ENCODE measurements around the gene KSR1.
"Not testable (repeated sequence)": the region's sequence is repeated elsewhere in the genome, so short reads cannot be mapped to it uniquely, and the experiment has no call there.

Gene KSR1

DNA sequence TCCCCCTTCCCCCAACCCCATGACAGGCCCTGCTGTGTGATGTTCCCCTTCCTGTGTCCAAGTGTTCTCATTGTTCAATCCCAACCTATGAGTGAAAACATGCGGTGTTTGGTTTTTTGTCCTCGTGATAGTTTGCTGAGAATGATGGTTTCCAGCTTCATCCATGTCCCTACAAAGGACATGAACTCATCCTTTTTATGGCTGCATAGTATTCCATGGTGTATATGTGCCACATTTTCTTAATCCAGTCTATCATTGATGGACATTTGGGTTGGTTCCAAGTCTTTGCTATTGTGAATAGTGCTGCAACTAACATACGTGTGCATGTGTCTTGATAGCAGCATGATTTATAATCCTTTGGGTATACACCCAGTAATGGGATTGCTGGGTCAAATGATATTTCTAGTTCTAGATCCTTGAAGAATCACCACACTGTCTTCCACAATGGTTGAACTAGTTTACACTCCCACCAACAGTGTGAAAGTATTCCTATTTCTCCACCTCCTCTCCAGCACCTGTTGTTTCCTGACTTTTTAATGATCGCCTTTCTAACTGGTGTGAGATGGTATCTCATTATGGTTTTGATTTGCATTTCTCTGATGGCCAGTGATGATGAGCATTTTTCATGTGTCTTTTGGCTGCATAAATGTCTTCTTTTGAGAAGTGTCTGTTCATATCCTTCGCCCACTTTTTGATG lies 28.9 kb upstream of the KSR1 start:
- not testable (repeated sequence) for DNase-seq

DNA sequence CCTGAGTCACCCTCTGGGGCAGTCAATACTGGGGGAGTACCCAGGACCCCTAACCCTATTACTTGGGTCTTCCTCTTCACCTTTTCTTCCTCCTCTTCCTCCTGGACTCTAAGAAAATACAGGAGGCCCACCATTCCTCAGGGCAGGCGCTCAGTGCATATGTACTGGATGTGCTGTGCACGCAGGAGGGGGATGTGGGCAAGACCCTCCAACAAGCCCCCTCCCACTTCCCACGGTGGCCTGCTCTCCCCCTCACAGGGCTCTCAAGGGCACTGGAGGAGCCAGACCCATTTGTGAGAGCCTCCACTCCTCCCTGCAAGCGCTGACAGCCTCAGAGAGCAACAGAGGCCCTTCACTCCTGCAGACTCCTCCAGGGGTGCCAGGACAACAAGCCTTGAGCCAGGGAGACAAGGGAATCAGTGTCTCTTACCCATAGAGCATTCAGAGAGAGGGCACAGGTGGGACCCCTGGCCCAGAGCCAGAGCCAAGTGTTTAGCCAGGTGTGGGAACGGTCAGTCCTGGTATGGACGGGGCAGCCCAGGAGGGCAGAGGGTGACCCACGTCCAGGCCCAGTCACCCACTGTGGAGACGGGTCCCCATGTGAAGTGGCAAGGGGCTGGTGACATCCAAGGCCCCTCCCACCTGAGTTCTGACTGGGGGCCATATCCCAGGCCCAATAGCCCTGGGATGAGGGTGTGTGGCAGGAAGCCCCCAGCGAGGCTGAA lies 27.3 kb upstream of the KSR1 start:
- no peak for DNase-seq

DNA sequence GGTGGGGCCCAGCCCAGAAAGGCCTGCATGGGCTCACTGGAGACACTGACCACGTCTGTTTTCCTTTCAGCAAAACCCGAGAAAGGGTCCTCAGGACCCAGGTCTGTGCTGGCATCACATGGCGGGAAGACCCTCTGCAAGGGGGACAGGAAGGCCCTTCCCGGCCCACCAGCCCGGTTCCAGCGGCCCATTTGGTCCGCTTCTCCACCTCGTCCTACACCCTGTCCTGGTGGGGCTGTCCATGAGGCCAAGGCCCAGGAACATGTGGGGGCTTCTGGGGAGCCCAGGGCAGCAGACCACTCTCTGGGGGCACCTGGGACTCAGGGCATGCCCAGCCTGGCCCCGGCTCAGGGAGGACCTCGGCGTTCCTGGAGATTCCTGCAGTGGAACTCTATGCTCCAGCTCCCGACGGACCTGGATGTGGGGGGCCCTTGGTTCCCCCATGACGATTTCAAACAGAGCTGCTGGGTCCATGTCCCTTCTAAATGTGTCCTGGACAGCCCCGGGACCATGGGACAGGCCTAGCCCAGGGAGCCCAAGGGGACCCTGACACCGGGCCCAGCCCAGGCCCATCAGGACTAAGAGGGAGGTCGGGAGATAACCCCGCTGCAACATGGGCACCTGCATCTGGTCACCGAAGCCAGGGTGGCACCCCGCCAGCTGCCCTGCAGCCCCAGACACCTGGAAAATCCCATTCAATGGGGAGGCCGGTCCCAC lies 26.4 kb upstream of the KSR1 start:
- no peak for DNase-seq

DNA sequence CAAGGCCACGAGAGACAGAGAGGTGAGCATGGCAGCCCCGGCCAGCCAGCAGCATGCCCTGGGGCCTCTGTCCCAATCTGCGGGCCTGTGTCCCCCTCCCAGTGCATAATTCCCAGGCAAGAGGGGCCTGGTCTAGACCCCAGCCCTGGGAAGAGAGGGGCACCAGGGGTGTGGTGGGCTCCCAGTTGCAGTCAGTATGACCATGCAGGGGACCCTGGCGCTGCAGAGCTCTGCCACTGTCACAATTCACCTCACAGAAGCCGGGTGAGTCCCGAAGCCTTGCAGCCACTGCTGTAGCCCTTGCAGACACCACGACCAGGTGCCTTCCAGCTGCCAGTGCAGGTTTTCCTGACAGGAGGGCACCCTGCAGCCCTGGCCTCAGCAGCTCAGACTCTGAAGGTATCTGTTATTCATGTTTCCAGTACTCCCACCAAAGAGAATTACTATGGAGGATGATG lies 25.8 kb upstream of the KSR1 start:
- no peak for DNase-seq

DNA sequence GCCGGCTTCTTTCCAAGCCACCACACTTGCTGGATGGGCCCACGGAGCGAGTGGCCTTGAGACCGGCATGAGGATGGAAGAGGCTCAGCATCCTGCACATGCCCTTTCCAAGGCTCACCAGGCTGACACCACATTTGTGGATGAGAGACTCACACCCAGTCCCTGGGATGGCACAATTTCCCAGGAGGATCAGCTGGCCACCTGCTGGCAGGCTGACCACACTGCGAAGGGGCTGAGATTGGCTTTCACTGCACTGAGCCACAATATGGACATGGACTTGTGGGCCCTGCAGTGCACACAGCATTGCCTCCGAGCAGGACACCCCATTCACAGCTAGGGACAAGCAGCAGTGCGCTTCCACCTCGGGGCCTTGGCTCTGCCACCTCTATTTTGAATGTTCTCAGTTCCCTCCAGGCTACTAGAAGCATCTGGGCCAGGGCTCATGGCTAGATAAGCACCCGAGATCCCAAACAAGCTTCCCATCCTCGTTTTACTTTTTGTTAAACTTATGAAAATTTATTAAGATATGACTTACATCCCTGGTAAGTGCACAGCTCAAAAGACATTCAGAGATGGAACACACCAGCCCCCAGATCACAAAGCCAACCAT lies 25.3 kb upstream of the KSR1 start:
- peak; percentile 28 for DNase-seq

DNA sequence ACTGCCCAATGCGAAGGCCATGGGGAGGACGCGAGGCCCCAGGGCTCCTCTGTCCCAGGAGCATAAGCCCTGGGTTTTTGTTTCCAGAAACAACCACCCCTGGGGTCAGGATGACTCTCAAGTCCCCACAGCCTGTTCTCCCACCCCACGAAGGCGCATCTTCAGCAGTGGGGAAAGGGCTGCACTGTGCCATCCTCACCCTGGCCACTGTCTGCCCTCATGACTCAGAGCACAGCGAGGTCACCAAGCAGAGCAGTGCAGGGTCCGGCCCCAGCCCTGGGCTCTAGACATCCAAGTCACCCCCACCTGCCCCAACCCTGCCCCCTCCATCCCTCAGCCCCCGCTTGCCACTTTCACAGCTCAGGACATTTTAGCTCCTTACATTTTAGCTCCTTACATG lies 22.7 kb upstream of the KSR1 start:
- no peak for DNase-seq

DNA sequence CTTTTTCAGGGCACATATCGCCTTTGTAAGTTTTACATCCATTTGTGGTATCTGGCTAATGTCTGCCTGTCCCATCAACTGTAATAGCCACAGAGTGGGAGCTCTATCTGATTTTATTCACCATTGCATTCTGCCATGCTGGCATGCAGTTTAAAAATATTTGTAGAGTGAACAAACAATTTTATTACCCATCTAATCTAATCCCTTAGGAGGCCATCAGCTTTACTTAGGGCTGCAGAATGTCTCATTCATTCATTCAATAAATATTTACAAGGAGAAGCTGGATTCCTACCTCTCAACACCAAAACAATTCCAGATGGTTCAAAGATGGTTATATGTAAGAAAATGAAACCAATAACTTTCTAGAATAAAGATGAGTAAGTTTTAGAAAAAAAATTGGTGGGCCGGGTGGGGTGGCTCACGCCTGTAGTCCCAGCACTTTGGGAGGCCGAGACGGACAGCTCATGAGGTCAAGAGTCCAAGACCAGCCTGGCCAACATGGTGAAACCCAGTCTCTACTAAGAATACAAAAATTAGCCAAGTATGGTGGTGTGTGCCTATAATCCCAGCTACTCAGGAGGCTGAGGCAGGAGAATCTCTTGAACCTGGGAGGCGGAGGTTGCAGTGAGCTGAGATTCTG lies 20.7 kb upstream of the KSR1 start:
- not testable (repeated sequence) for DNase-seq

DNA sequence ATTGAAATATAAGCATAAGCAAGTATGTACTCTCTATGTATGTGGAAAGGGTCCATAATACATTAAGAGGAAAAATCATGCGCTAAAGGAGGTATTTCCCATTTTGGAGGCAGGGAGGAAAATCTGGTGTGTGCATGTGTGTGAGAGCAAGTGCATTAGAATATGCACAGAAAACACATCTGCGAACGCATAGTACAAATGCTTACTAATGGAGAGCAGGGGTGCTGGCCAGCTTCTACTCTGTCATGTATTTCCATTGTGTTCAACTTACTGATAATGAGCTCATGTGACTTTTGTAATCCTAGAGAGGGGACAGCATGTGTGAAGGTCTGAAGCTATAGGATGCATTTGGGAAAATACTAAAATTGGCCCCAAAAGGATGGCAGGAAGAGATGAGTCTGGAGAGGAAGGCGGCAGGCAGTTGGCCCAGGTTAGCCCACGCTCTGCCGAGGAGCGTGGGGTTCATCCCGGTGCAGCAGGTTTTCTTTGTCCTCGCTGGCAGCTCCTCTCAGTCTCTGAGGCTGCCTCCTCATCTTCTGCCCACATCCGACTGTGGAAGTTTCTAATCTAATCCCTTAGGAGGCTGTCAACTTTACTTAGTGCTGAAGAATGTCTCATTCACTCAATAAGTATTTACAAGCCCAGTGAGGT lies 17.8 kb upstream of the KSR1 start:
- no peak for DNase-seq

DNA sequence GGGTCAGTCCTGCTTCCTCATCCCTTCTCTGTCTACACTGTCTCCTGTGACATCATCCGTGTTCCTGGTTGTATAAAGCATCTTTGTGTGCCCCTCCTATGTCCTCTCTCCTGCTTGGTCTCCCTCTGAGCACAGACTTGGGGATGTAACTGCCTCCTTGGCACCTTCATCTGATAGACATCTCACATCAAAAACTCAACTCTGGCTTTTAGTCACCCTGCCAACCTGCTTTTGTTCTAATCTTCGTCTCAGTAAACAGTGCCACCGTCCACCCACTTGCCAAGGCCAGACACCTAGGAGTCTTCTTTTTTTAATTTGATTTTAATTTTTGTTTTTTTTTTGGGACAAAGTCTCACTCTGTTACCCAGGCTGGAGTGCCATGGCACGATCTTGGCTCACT lies 16.9 kb upstream of the KSR1 start:
- DNase-seq: no peak

DNA sequence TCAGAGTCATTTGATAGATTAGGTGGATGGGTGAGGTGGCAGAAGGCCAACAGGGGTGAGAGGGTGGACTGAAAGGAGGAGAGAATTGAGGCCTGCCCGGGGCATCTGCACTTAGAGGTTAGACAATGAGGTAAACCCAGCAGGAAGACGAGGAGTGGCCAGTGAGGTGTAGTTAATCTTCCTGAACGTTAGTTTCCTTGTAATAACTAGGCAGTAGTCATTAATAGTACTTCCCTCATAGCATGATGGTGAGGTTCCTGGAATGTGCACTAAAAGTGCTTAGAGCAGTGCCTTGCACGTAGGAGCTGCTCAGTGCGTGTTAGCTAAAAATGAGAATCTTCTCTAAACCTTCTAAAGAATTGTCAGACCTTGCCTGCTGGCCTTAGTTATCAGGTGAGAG lies 13.5 kb upstream of the KSR1 start:
- DNase-seq: no peak

DNA sequence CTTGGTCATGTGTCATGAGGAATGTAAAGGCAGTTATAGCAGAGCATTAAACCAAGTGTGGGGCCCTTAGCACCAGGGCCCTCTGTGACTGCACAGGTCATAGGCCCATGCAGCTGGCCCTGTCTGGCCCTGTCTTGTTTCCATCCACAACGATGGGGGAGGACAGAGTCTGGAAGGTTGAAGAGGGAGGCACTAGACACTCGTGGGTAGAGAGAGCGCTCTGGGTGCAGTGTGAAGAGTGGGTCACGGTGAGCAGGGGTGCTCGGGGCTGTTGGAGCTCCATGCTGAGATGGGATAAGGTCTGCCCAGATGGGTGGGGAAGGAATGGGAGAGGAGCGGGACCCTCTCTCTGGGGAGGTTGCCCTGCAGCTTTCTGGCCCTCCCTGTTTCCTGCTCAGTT lies 12.8 kb upstream of the KSR1 start:
- DNase-seq: no peak

DNA sequence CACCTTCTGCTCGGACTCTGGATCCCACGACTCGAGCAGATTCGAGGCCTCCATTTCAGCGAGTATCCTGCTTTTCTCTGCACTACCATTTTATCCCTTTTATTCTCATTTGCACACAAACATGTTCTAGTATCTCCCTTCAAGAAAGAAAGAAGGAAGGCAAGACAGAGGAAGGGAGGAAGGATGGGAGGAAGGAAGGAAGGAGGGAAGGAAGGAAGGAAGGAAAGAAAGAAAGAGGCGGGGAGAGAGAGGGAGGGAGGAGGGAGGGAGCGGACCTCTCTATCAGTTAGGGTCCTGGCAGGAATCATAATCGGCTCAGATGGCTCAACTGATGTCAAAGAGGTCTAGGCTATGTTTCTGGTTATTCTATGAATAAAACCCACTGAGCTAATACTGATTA lies 10.3 kb upstream of the KSR1 start:
- DNase-seq: no peak

DNA sequence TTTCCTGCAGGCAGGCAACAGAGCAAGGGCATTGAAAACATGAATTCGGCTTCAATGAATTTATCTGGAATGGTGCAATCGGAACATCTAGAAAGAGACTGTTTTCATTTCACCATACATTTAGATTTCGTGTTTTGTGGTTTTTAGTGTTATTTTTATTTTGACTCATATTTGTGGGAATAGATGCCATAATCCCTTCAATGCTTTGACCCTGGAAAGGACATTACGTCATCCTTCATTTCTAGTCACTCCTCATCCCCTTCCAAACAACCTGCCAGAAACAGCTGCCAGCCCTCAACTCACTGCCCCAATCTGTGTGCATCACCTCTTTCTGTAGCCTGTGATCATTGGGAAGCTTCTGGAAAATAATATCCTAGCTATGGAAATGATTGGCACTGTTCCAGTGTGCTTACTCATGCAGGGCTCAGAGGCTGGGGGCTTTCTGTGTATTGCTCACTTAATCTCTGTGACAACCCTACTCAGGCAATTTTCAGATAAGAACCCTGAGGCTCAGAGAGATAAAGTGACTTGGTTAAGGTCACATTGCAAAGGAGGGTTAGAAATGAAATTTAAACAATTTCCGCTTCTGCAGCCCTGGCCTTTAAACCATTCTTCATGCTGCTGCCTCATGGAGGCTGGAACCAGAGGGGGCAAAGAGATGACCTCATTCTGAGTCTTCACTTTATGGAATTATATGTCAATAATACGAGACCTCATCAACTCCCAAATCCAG lies 9.5 kb upstream of the KSR1 start:
- peak; percentile 90 for DNase-seq

DNA sequence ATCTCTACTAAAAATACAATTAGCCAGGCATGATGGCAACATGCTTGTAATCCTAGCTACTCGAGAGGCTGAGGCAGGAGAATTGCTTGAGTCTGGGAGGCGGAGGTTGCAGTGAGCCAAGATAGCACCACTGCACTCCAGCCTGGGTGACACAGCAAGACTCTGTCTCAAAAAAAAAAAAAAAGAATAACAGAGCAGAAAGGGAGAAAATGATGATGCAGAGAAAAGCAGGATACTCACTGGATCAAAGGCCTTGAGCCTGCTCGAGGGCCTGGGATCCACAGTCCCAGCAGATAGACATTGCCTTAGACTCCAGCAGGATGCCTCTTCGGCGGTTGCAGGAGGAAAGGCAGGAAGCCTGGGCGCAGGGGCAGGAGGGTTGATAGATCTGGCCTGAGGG lies 7.7 kb upstream of the KSR1 start:
- DNase-seq: not testable (repeated sequence)

DNA sequence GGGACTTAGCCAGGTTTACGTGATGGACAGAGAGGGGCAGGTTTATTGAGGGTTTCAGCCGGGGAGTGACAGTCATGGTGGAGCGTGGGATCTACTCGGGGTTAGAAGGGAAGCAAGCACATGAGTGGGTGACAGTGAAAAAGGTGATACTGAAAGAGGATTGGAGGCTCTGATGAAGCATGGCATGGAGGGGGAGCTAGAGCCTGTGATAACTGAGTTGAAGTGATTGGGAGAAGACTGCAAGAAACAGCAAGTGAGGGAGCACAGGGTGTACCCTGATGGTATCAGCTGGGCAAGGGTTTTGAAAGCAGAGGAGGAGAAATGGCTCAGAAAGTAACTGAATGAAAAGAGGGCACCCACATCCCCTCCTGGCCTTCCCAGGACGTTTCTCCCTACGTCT lies 6.7 kb upstream of the KSR1 start:
- no peak for DNase-seq

DNA sequence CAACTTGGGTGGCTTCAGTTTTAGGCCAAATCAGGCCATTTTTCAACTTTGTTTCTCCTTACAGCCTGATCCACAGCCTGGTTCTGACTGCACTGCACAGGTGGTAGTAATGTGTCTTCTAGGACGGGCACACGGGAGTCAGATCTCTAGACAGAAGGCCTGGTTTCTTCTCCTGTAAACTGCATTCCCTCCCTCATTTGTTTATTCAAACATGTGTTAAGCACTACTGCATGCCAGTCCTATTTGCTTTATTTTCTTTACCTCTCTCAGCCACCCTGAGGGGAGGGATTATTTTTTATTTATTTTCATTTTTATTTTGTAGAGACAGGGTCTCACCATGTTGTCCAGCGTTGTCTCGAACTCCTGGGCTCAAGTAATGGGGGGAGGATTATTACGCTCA lies 6.3 kb upstream of the KSR1 start:
- no peak for DNase-seq

DNA sequence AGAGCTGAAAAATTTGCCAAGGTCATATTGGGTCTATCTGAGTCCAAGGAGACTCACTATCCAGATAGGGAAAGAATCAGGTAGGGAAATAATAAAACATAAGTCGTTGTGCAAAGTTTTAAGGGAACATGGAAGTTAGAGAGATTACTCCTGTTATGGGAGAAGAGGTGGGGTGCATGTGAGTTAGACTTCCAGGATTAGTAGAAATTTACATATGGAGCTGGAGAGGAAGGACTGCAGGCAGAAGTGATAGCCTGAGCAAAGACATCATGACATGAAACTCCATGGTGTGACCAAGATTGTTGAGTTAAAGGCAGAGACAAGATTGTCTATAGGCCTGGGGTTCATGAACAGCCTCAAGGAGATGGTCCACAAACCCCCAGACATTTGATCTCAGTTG lies 5.8 kb upstream of the KSR1 start:
- DNase-seq: no peak

DNA sequence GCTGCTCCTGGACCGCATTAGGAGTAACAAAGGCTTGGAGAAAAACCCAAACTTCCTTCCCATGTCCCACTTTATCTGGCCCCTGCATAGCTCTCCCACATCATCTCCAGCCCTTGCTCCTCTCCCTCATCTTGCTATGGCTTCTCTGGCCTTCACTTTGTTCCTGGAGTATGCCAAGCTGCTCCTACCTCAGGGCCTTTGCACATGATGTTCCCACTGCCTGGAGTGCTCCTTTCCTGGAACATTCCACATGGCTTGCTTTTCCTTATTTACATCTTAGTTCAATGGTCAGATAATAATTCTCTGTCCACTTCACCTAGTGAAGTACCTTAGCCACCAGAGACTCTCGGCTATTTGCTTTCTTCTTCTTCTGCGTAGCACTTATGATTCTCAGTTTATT lies 4.3 kb upstream of the KSR1 start:
- DNase-seq: no peak

DNA sequence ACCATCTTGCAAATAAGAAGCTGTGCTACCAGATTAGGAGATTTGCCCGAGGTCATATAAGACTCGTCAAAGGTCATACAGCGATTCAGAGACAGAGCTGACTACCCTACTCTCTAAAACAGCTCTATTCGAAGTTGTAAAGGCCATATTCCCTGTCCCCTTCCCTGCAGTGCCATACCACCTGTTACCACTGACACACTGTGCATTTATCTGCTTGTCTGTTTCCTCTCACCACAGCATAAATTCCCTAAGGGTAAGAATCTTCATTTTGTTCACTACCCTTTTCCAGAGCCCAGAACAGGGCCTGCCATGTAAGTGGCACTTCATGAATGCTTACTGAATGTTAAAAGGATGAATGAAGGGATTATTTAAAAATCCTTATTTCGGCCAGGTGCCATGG lies 3.4 kb upstream of the KSR1 start:
- DNase-seq: no peak

DNA sequence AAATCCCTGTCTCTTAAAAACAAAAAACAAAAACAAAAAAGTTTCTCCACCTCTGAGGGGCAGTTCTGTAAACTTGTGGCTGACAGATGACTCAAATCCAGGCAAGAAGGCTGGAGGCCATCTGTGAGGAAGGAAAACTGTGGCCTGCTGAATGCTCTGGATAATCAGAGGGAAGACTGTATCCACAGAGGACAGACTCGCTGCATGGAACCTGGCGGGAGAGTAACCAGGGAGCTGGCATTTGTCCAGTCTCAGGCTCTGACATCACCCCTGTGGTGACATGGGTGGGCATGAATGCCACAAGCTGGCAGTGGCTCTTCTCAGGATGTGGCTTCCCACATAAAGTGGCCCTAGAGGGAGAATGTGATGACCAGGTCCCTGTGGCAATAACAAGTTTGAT lies 2.8 kb upstream of the KSR1 start:
- DNase-seq: no peak

DNA sequence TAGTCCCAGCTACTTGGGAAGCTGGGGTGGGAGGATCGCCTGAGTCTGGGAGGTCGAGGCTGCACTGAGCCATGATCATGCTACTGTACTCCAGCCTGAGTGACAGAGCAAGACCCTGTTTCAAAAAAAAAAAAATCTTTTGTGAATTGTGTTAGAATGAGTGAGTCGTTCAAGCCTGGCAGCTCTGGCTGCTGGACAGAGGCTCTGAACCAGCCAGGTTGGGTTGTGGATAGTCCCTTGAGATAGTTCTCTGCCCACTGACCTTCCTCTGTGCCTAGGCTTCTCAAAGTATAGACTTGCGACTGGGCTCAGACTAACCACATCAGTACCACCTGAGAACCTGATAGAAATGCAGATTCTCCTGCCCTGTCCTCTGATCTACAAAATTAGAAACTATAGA lies 2.2 kb upstream of the KSR1 start:
- no peak for DNase-seq

Data from NCI-H226 (cell line).